K562 (cell line): ENCODE results near the gene TTC13. TPM values are rescaled to one million over a fixed set of nuclear protein-coding genes. Genes with fewer than 3 reads are reported as not detected.

Experiments
- ATAC-seq: fragments of 200-7000 bp; cut with Tn5 transposase; 3 replicates; pipeline ENCODE4 v1.9.1; 2020; ENCODE audit warnings: moderate library complexity
- BruUV-seq: library from RNA; stranded (reverse); fragments of 400-500 nt; replicated peaks from 2 replicates; lab custom pipeline; 2021; lab: Mats Ljungman, UMichigan
- CTCF ChIA-PET: fragments of 300-600 bp; formaldehyde crosslinking; extraction: SDS; loops from one replicate; lab custom pipeline; 2021; ENCODE audit warnings: low intra/inter-chr PET ratio; lab: Yijun Ruan, JAX
- POLR2A ChIA-PET: fragments of 300-600, 350-650 bp; sonication (Branson Sonifier 250); formaldehyde crosslinking; extraction: SDS; loops from one replicate; lab custom pipeline; 2021; ENCODE audit warnings: antibody characterized with exemption, inconsistent platforms; lab: Yijun Ruan, JAX
- DNase-seq, 4 experiments: peaks; one replicate each; pipeline versions ENCODE4 v3.0.0 to v3.0.0-alpha.2; 2011 to 2018; ENCODE audit warnings: low spot score in 3 of 4, mixed read lengths in 3 of 4; ENCODE audit errors: extremely low read depth in 1 of 4
- FAIRE-seq: peaks from 2 replicates; lab custom pipeline; 2011; peaks lifted over from hg19 to GRCh38; lab: Jason Lieb, UNC
- H2AFZ ChIP-seq: 2 replicates; pipeline ENCODE4 v1.6.0; 2011; ENCODE audit warnings: low read depth, low read length, control low read depth, inconsistent platforms
- H3K27ac ChIP-seq: fragments of 200-600 bp; 3 replicates; pipeline ENCODE4 v1.8.0; 2011; ENCODE audit warnings: low read depth, mild to moderate bottlenecking, control low read depth, inconsistent platforms, low read length, moderate library complexity, mixed read lengths; ENCODE audit errors: extremely low read depth
- H3K27me3 ChIP-seq, 2 experiments: fragments of 300-600 bp in 1 of 2; 2 replicates in 1 of 2; 3 replicates in 1 of 2; pipeline versions ENCODE4 v1.6.0 to v1.8.0; 2011; ENCODE audit warnings: inconsistent platforms in 2 of 2, low read length in 2 of 2, mild to moderate bottlenecking in 1 of 2, mixed read lengths in 1 of 2, moderate library complexity in 1 of 2; ENCODE audit not compliant: control insufficient read depth in 2 of 2, insufficient read depth in 2 of 2
- H3K36me3 ChIP-seq: fragments of 300-600 bp; 3 replicates; pipeline ENCODE4 v1.8.0; 2011; ENCODE audit warnings: mild to moderate bottlenecking, low read length, inconsistent platforms; ENCODE audit not compliant: control insufficient read depth, insufficient read depth
- H3K4me1 ChIP-seq, 2 experiments: fragments of 200-600 bp in 1 of 2; replicated peaks in 1 of 2; 2 replicates in 1 of 2; 3 replicates in 1 of 2; pipeline versions ENCODE4 v1.5.1 to v1.8.0; 2011; ENCODE audit warnings: inconsistent platforms in 2 of 2, low read length in 2 of 2, mild to moderate bottlenecking in 1 of 2, mixed read lengths in 1 of 2, moderate library complexity in 1 of 2; ENCODE audit not compliant: control insufficient read depth in 2 of 2, insufficient read depth in 2 of 2
- H3K4me2 ChIP-seq: 2 replicates; pipeline ENCODE4 v1.6.1; 2011; ENCODE audit warnings: low read length, control low read depth, inconsistent platforms, mixed read lengths; ENCODE audit not compliant: insufficient read depth
- H3K4me3 ChIP-seq: fragments of 200-600 bp; sonication (generic), shearing (Covaris generic); 2 replicates; pipeline ENCODE4 v1.5.1; 2016; ENCODE audit warnings: control low read depth, inconsistent platforms
- H3K79me2 ChIP-seq: fragments of 200-600 bp; 3 replicates; pipeline ENCODE4 v1.8.0; 2011; ENCODE audit warnings: low read length, inconsistent platforms; ENCODE audit not compliant: control insufficient read depth, insufficient read depth
- H3K9ac ChIP-seq, 2 experiments: 2 replicates each; pipeline versions ENCODE4 v1.6.0 to v1.6.1; 2011; ENCODE audit warnings: low read depth in 2 of 2, low read length in 2 of 2, control low read depth in 1 of 2, inconsistent platforms in 1 of 2, mild to moderate bottlenecking in 1 of 2, mixed read lengths in 1 of 2; ENCODE audit not compliant: insufficient read depth in 1 of 2
- H3K9me1 ChIP-seq: one replicate; pipeline ENCODE4 v1.6.0; 2011; ENCODE audit warnings: inconsistent platforms, mild to moderate bottlenecking, low read length, moderate library complexity; ENCODE audit not compliant: control insufficient read depth, insufficient read depth
- H3K9me3 ChIP-seq: replicated peaks from 2 replicates; pipeline ENCODE4 v1.5.1; 2011; ENCODE audit warnings: low read depth, low read length, inconsistent platforms; ENCODE audit not compliant: control insufficient read depth, insufficient read depth
- H4K20me1 ChIP-seq: replicated peaks from 2 replicates; pipeline ENCODE4 v1.6.1; 2011; ENCODE audit warnings: low read length, inconsistent platforms, mixed read lengths; ENCODE audit not compliant: control insufficient read depth, insufficient read depth
- E2F6 ChIP-seq, 2 experiments: IDR thresholded peaks; 2 replicates each; pipeline ENCODE4 v1.6.1; 2011; ENCODE audit warnings: borderline replicate concordance in 1 of 2, control low read depth in 1 of 2, low read depth in 1 of 2, low read length in 1 of 2, mild to moderate bottlenecking in 1 of 2, mixed read lengths in 1 of 2, moderate library complexity in 1 of 2; ENCODE audit not compliant: insufficient read depth in 1 of 2, insufficient read length in 1 of 2, poor library complexity in 1 of 2, severe bottlenecking in 1 of 2; ENCODE audit errors: extremely low read depth in 1 of 2
- MBD1 ChIP-seq: fragments of 250-450 bp; sonication (Bioruptor Pico); IDR thresholded peaks from 2 replicates; pipeline ENCODE4 v1.8.0; 2022; ENCODE audit warnings: inconsistent platforms
- NONO ChIP-seq, 2 experiments: fragments of 200-400 bp in 1 of 2; fragments of 450-650 bp in 1 of 2; formaldehyde crosslinking in 1 of 2; IDR thresholded peaks; 2 replicates each; pipeline ENCODE4 v1.6.1; 2017; ENCODE audit warnings: low read depth in 2 of 2, mild to moderate bottlenecking in 2 of 2, moderate library complexity in 2 of 2, low read length in 1 of 2
- NR2C1 ChIP-seq, 2 experiments: fragments of 450-650 bp; IDR thresholded peaks; 2 replicates each; pipeline ENCODE4 v1.6.1; 2017; ENCODE audit warnings: mild to moderate bottlenecking in 2 of 2, antibody characterized with exemption in 1 of 2, inconsistent platforms in 1 of 2, missing compliant biosample characterization in 1 of 2, missing genetic modification characterization in 1 of 2
- PHB2 ChIP-seq: fragments of 450-650 bp; IDR thresholded peaks from 2 replicates; pipeline ENCODE4 v1.6.1; 2017; ENCODE audit warnings: low read depth
- SFPQ ChIP-seq: fragments of 200-400 bp; formaldehyde crosslinking; IDR thresholded peaks from 2 replicates; pipeline ENCODE4 v1.6.1; 2017; ENCODE audit warnings: mild to moderate bottlenecking, low read depth, low read length, moderate library complexity
- SMAD1 ChIP-seq: fragments of 150-350 bp; IDR thresholded peaks from 2 replicates; pipeline ENCODE4 v1.6.1; 2014; ENCODE audit warnings: low read length, low read depth; ENCODE audit not compliant: partially characterized antibody
- SMARCB1 ChIP-seq: IDR thresholded peaks from 2 replicates; pipeline ENCODE4 v1.6.1; 2011; ENCODE audit warnings: improper control_type of control experiment, low read depth; ENCODE audit not compliant: insufficient read length
- USF2 ChIP-seq: sonication (generic); formaldehyde crosslinking; IDR thresholded peaks from 2 replicates; pipeline ENCODE4 v1.5.0; 2020; ENCODE audit warnings: missing genetic modification reagents
- XRCC4 ChIP-seq: IDR thresholded peaks from one replicate; pipeline ENCODE4 v1.6.1; 2011; ENCODE audit not compliant: insufficient read depth, insufficient read length; ENCODE audit errors: extremely low read depth
- XRCC5 ChIP-seq: fragments of 200-400 bp; formaldehyde crosslinking; IDR thresholded peaks from 2 replicates; pipeline ENCODE4 v1.6.1; 2017; ENCODE audit warnings: low read depth, mild to moderate bottlenecking, low read length
- ZHX1 ChIP-seq: fragments of 150-350 bp; conservative IDR thresholded peaks from 2 replicates; pipeline ENCODE4 v1.6.1; 2014; ENCODE audit warnings: low read length
- WGBS: fragments of 100-300 bp; shearing (Covaris generic); methylation state at CpG from one replicate; pipeline ENCODE4 v1.1.6; 2016; ENCODE audit warnings: low coverage, mixed read lengths; ENCODE audit not compliant: insufficient coverage; ENCODE audit errors: missing lambda C conversion rate; 5-methylcytosine and 5-hydroxymethylcytosine counted together
- in situ Hi-C: fragments of 300-500 bp; cut with MboI; formaldehyde crosslinking; loops from 4 replicates; pipeline ENCODE4 v1.15.0; 2018; ENCODE audit warnings: inconsistent platforms, mixed read lengths
- intact Hi-C: fragments of 100-400 bp; cut with micrococcal nuclease; formaldehyde crosslinking; loops from 2 replicates; pipeline ENCODE4 v1.14.2; 2022
- polyA plus RNA-seq, 8 experiments: library from polyadenylated mRNA; depleted of rRNA in 4 of 8; stranded (reverse) in 5 of 8; unstranded in 3 of 8; fragments of >200 nt; fragmentation: Nextera tagmentation in 2 of 8; fragmentation: Illumina TruSeq in 1 of 8; extraction: Ambion mirVana in 2 of 8; extraction: Trizol in 1 of 8; gene quantifications; 2 replicates each; pipeline versions ENCODE4 v1.2.1 to v1.2.3, GENCODE V29; 2011 to 2014; ENCODE audit warnings: inconsistent platforms in 1 of 8, missing spikeins in 1 of 8
- total RNA-seq, 7 experiments: library from RNA; depleted of rRNA in 6 of 7; stranded (reverse); fragments of >200 nt in 6 of 7; fragmentation: Illumina TruSeq in 2 of 7; extraction: Trizol in 2 of 7; gene quantifications; 2 replicates each; pipeline versions ENCODE4 v1.2.1 to v1.2.3, GENCODE V29; 2011 to 2021; ENCODE audit warnings: low replicate concordance in 1 of 7

Gene TTC13
- total and polyA plus RNA-seq, 9 of the 15 experiments (the other 6 are each of a cell fraction or from before 2014, with no cell fraction given) = 1.7 to 13.8 (median 9.6) TPM

GRCh38 chr1:230892018-230892491 lies 86.6 kb downstream of the TTC13 start:
- Histone ChIP-seq H3K9me3 (no peaks in the 10 kb centered on the region), H3K27me3 (peaks cover 65 to 75% of the 10 kb centered on the region in 2 experiments), H3K9ac (no peak overlapping the region), H2AFZ (no peak overlapping the region), H3K9me1 (no peaks in the 10 kb centered on the region), H3K79me2 (no peaks in the 10 kb centered on the region), H3K36me3 (no peaks in the 10 kb centered on the region), H4K20me1 (no peaks in the 10 kb centered on the region), H3K27ac (no peak overlapping the region), H3K4me3 (no peak overlapping the region), H3K4me1 (no peaks in the 10 kb centered on the region), H3K4me2 (no peak overlapping the region)
- DNase-seq (no peak), FAIRE-seq (no peak), ATAC-seq (no peak; the same call in 2 of the 3 replicates)
- ChIA-PET CTCF (no interaction called here), POLR2A (no interaction called here)
- intact Hi-C loops (no loop called here), in situ Hi-C loops (no loop called here)
- 14% methylated on average over 6 of the region's 6 CpGs for WGBS
- BruUV-seq = no TSS peak
- TF ChIP-seq SMAD1 = no peak
- no peak for TF ChIP-seq XRCC4
- no peak for TF ChIP-seq E2F6 (IDR thresholded peaks at IDR 0.05; ENCODE audit: borderline replicate concordance in 1 of 2, extremely low read depth in 1 of 2, insufficient read depth in 1 of 2, insufficient read length in 1 of 2, low read depth in 1 of 2, low read length in 1 of 2, poor library complexity in 1 of 2, severe bottlenecking in 1 of 2)
- TF ChIP-seq USF2 (CRISPR knock-in tag) = no peak
- TF ChIP-seq SMARCB1 = no peak
- TF ChIP-seq ZHX1 = no peak
- no peak for TF ChIP-seq MBD1 (CRISPR knock-in tag)
- no peak for TF ChIP-seq NR2C1 (IDR thresholded peaks at IDR 0.05)
- no peak for TF ChIP-seq NR2C1 (tag; IDR thresholded peaks at IDR 0.05)
- TF ChIP-seq SFPQ = no peak
- no peak for TF ChIP-seq PHB2
- TF ChIP-seq XRCC5 = no peak
- no peak for TF ChIP-seq NONO (IDR thresholded peaks at IDR 0.05; ENCODE audit: low read depth in 2 of 2, low read length in 1 of 2)
